NCI-H2196 treated with DMSO at 0.1 percent for 48 hours (cell line): ENCODE data around the gene POLG.
"Not testable (repeated sequence)": the region's sequence is repeated elsewhere in the genome, so short reads cannot be mapped to it uniquely, and the experiment has no call there.

Experiments
- DNase-seq: peaks from one replicate; lab custom pipeline; 2025; ENCODE audit not compliant: unreplicated experiment; lab: John Stamatoyannopoulos, UW

Gene POLG

GRCh38 chr15:89291934-89292438, 42.6 kb downstream of the POLG start:
- DNase-seq: no peak

DNA sequence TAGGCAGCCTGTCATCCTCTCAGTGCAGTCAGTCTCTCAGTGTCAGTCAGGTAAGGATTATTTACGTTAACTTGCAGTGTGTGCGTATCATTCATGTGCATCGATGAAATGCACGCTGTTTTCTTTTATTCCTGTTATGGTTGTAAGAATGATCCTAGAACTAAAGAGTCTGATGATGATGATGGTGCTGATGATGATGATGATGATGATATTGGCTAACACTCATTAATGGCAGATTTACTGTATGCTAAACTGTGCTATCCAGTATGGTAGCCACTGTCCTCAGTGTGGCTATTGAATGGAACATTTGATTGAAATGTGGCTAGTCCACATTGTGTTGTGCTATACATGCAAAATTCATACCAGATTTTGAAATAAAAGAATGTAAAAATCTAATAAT, 51.4 kb downstream of the POLG start:
- DNase-seq: no peak

DNA sequence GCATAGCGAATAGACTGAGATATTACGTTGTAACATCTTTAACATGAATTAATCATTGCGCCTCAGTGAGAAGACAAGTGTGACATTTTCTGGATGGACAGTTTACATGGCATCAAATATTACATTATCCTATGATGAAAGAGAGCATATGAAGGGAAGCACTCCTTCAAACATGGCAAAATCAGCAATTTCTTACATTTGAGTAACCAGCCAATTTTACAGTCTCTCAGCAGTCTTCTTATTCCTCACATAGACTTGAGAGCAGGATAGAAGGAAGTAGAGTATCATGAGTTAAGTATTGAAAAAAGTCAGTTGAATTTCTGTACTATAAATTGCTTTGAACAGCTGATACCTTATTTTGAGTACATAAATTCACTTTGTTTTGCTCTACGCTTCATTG, 52.0 kb downstream of the POLG start:
- DNase-seq: no peak

GRCh38 chr15:89278307-89278706, 56.3 kb downstream of the POLG start:
- no peak for DNase-seq

DNA sequence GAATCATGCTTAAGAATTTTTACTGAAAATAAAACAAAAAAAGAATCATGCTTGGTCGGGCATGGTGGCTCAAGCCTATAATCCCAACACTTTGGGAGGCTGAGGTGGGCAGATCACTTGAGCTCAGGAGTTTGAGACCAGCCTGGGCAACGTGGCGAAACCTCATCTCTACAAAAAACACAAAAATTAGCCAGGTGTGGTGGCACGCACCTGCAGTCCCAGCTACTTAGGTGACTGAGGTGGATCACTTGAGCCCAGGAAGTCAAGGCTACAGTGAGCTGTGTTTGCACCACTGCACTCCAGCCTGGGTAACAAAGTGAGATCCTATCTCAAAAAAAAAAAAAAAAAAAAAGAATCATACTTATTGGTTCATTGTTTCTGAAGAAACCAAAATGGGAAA, 57.3 kb downstream of the POLG start:
- DNase-seq: not testable (repeated sequence)
